NB4 (cell line): ENCODE results near the gene FARP1.

Source experiments
- DNase-seq: peaks from one replicate; pipeline ENCODE4 v3.0.0; 2010; ENCODE audit warnings: low read depth
- H3K4me3 ChIP-seq: one replicate; pipeline ENCODE4 v1.5.1; 2011; ENCODE audit warnings: mild to moderate bottlenecking, low read depth, low read length, moderate library complexity
- CTCF ChIP-seq: IDR thresholded peaks from one replicate; pipeline ENCODE4 v1.5.1; 2012; ENCODE audit warnings: low read depth, low read length
- MAX ChIP-seq: IDR thresholded peaks from 2 replicates; pipeline ENCODE4 v1.6.1; 2011; ENCODE audit warnings: low read depth, low read length
- MYC ChIP-seq: IDR thresholded peaks from 2 replicates; pipeline ENCODE4 v1.6.1; 2011; ENCODE audit warnings: low read depth, low read length
- POLR2A ChIP-seq: IDR thresholded peaks from 2 replicates; pipeline ENCODE4 v1.6.1; 2011; ENCODE audit warnings: mild to moderate bottlenecking; ENCODE audit not compliant: insufficient read length; ENCODE audit errors: extremely low read depth

FARP1 gene

GRCh38 chr13:98346904-98347636 is 204.2 kb downstream of the FARP1 start:
- H3K4me3 ChIP-seq, result no peak overlapping the region
- DNase-seq, result no peak
- TF ChIP-seq POLR2A (no peak), MAX (no peak), MYC (no peak), CTCF (no peak)

- H3K4me3 ChIP-seq, result no peak overlapping the region
- TF ChIP-seq MYC (no peak), POLR2A (no peak), MAX (no peak)
- no peak for DNase-seq
Measured at GRCh38 chr13:98347756-98348155, 204.9 kb downstream of the FARP1 start.

GRCh38 chr13:98348466-98349200 is 205.7 kb downstream of the FARP1 start:
- no peak overlapping the region for H3K4me3 ChIP-seq
- no peak for DNase-seq
- TF ChIP-seq CTCF, result no peak
- no peak for TF ChIP-seq MAX
- no peak for TF ChIP-seq POLR2A
- TF ChIP-seq MYC, result no peak

- no peak for TF ChIP-seq CTCF
- TF ChIP-seq MYC, result no peak
- no peak for TF ChIP-seq MAX
- TF ChIP-seq POLR2A, result no peak
- peak; percentile 22 for DNase-seq
- no peak overlapping the region for H3K4me3 ChIP-seq
Measured at GRCh38 chr13:98349731-98350305, 206.9 kb downstream of the FARP1 start.

- no peak for DNase-seq
- no peak for TF ChIP-seq CTCF
- no peak for TF ChIP-seq MAX
- no peak for TF ChIP-seq MYC
- TF ChIP-seq POLR2A, result no peak
- H3K4me3 ChIP-seq, result no peak overlapping the region
Measured at GRCh38 chr13:98350746-98351330, 207.9 kb downstream of the FARP1 start.

GRCh38 chr13:98351636-98352035 is 208.7 kb downstream of the FARP1 start:
- DNase-seq, result no peak
- TF ChIP-seq POLR2A, result no peak
- no peak for TF ChIP-seq MAX
- TF ChIP-seq CTCF, result no peak
- no peak for TF ChIP-seq MYC
- no peak overlapping the region for H3K4me3 ChIP-seq
